ENCODE results near the gene ARHGAP26.

- TF ChIP-seq CTCF (IDR thresholded peaks at IDR 0.05) (no peak), EP300 (IDR thresholded peaks at IDR 0.05) (no peak)
Measured at GRCh38 chr5:143265995-143266394, 495.8 kb downstream of the ARHGAP26 start.

All from sigmoid colon (tissue), 4 donors.